D721Med (cell line): ENCODE measurements around the gene FAM170B.

Source experiments
- DNase-seq: peaks from one replicate; pipeline ENCODE4 v3.0.0; 2011; ENCODE audit warnings: low spot score; ENCODE audit not compliant: insufficient read length
- FAIRE-seq: peaks from 2 replicates; lab custom pipeline; 2011; peaks lifted over from hg19 to GRCh38; lab: Jason Lieb, UNC
- CTCF ChIP-seq: IDR thresholded peaks from 2 replicates; pipeline ENCODE4 v1.5.1; 2012; ENCODE audit warnings: mild to moderate bottlenecking, control low read depth; ENCODE audit not compliant: insufficient read depth; ENCODE audit errors: missing control alignments

Gene FAM170B

GRCh38 chr10:49133706-49134248, at the start of gene FAM170B:
Gene FAM170B, minus strand, starts transcription at chr10:49134021. Its CDS starts 103 bp downstream, at chr10:49133918.
- no peak for FAIRE-seq
- no peak for DNase-seq
- TF ChIP-seq CTCF = no peak

GRCh38 chr10:49182776-49183175, 49.0 kb upstream of the FAM170B start:
- DNase-seq (no peak), FAIRE-seq (no peak)

GRCh38 chr10:49180444-49180860, 46.6 kb upstream of the FAM170B start:
- DNase-seq (no peak), FAIRE-seq (no peak)
- TF ChIP-seq CTCF = no peak

More at GRCh38 chr10:49182776-49183175, 49.0 kb upstream of the FAM170B start:
- no peak for TF ChIP-seq CTCF

- no peak for TF ChIP-seq CTCF
- no peak for FAIRE-seq
Measured at GRCh38 chr10:49179699-49180443, 46.0 kb upstream of the FAM170B start.

GRCh38 chr10:49178489-49179471, 45.0 kb upstream of the FAM170B start:
- no peak for DNase-seq
- TF ChIP-seq CTCF = no peak
- FAIRE-seq = no peak

More at GRCh38 chr10:49179699-49180443, 46.0 kb upstream of the FAM170B start:
- no peak for DNase-seq

GRCh38 chr10:49177391-49178355, 43.9 kb upstream of the FAM170B start:
- no peak for FAIRE-seq
- DNase-seq = no peak

More at GRCh38 chr10:49177391-49178355, 43.9 kb upstream of the FAM170B start:
- no peak for TF ChIP-seq CTCF
